Psoas muscle (tissue), 8 donors: ENCODE measurements around the gene MESP1. TPM values are rescaled to one million over a fixed set of nuclear protein-coding genes. Genes with fewer than 3 reads are reported as not detected.

ENCODE experiments used
- ATAC-seq, 4 donors: fragments of 200-7000 bp; cut with Tn5 transposase; one replicate each; pipeline ENCODE4 v1.9.1; 2020; ENCODE audit warnings: moderate library complexity in 3 of 4, mild to moderate bottlenecking in 2 of 4
- DNase-seq, 2 donors: peaks; one replicate each; pipeline ENCODE4 v3.0.0-alpha.2; 2020
- H3K27ac ChIP-seq: fragments of 200-600 bp; one replicate; pipeline ENCODE4 v1.8.0; 2022
- H3K27me3 ChIP-seq, 3 donors: fragments of 200-600 bp in 1 of 3; one replicate each; pipeline versions ENCODE4 v1.6.1 to v1.8.0; 2013 to 2022; ENCODE audit warnings: low read length in 2 of 3, mild to moderate bottlenecking in 2 of 3, moderate library complexity in 1 of 3; ENCODE audit not compliant: insufficient read depth in 3 of 3
- H3K36me3 ChIP-seq, 2 donors: fragments of 200-600 bp in 1 of 2; one replicate each; pipeline versions ENCODE4 v1.6.1 to v1.8.0; 2013 to 2022; ENCODE audit warnings: low read depth in 1 of 2, mild to moderate bottlenecking in 1 of 2, moderate library complexity in 1 of 2; ENCODE audit not compliant: insufficient read depth in 1 of 2
- H3K4me1 ChIP-seq: fragments of 200-600 bp; one replicate; pipeline ENCODE4 v1.8.0; 2022
- H3K4me3 ChIP-seq: fragments of 200-600 bp; one replicate; pipeline ENCODE4 v1.8.0; 2022; ENCODE audit warnings: mild to moderate bottlenecking
- H3K9me3 ChIP-seq: fragments of 200-600 bp; one replicate; pipeline ENCODE4 v1.8.0; 2022
- CTCF ChIP-seq: fragments of 200-600 bp; IDR thresholded peaks from one replicate; pipeline ENCODE4 v1.8.0; 2022; ENCODE audit warnings: antibody characterized with exemption
- WGBS, 3 donors: extraction: QIAGEN DNeasy Blood & Tissue Kit; methylation state at CpG; one replicate each; pipeline versions ENCODE4 v1.1.6 to v1.1.7; 2013; 5-methylcytosine and 5-hydroxymethylcytosine counted together
- intact Hi-C, 2 donors: fragments of 100-400 bp; cut with DNase I; formaldehyde crosslinking; loops; one replicate each; pipeline versions ENCODE4 v1.11.0 to v1.14.2; 2022
- polyA plus RNA-seq, 3 donors: library from polyadenylated mRNA; stranded (reverse); fragments of 200-250 nt; gene quantifications; one replicate each; pipeline ENCODE4 v1.2.3, GENCODE V29; 2013
- total RNA-seq, 4 donors: library from RNA; stranded (reverse); fragmentation: NEBNext Ultra II Directional in 2 of 4; extraction: Animal tissue kit (Norgen Biotek cat#: 25700) in 2 of 4; gene quantifications; one replicate each; pipeline versions ENCODE4 v1.2.1 to v1.2.4, GENCODE V29; 2021 to 2023
- donor health status: healthy with polysubstance abuse.
- donor health status: DM: no; HTN: no; CAD: no; lungs with moderate emphysema.
- donor health status: Bipolar disorder and iron deficiency.
- donor health status: healthy.
- donor health status: DM: yes; HTN: yes; CAD: no.
- donor health status: DM: no; HTN: no; CAD: no.
- donor health status: DM: no; HTN: no; CAD: no.
- donor health status: DM: yes; HTN: yes; CAD: no.

Gene MESP1
- total and polyA plus RNA-seq, 7 donors, result 2.5 to 33.6 (median 11.7) TPM

GRCh38 chr15:89781055-89781454, 30.0 kb upstream of the MESP1 start:
- Histone ChIP-seq H3K27ac (no peak overlapping the region), H3K9me3 (no peaks in the 10 kb centered on the region), H3K4me1 (peaks cover 3% of the 10 kb centered on the region), H3K27me3 (no peaks in the 10 kb centered on the region), H3K36me3 (no peaks in the 10 kb centered on the region), H3K4me3 (no peak overlapping the region)
- intact Hi-C loops, result no loop called here
- WGBS, 3 donors, result 67 to 77% (median 72%) methylated on average over 6 of the region's 6 CpGs
- no peak for DNase-seq
- no peak for ATAC-seq
- no peak for TF ChIP-seq CTCF

GRCh38 chr15:89780601-89781000, 29.6 kb upstream of the MESP1 start:
- no peak for TF ChIP-seq CTCF
- DNase-seq (no peak), ATAC-seq (no peak)
- WGBS, 3 donors, result 72 to 76% (median 75%) methylated on average over 6 of the region's 6 CpGs
- Histone ChIP-seq H3K36me3 (no peaks in the 10 kb centered on the region), H3K27ac (no peak overlapping the region), H3K9me3 (no peaks in the 10 kb centered on the region), H3K27me3 (no peaks in the 10 kb centered on the region), H3K4me1 (peaks cover 5% of the 10 kb centered on the region), H3K4me3 (no peak overlapping the region)
- intact Hi-C loops, result no loop called here

- 84 to 87% (median 85%) methylated on average over 4 of the region's 4 CpGs for WGBS, 3 donors
- Histone ChIP-seq H3K36me3 (no peaks in the 10 kb centered on the region), H3K9me3 (no peaks in the 10 kb centered on the region), H3K4me3 (no peak overlapping the region), H3K27me3 (no peaks in the 10 kb centered on the region), H3K27ac (no peak overlapping the region), H3K4me1 (peaks cover 5% of the 10 kb centered on the region)
- no peak for TF ChIP-seq CTCF
- intact Hi-C loops, result loop anchor here in 1 of 2 donors (5.0 kb wide), 1 partner anchor 53 kb away; no protein-coding TSS in a partner anchor
- DNase-seq (no peak), ATAC-seq (no peak)
These were observed 27.8 kb upstream of the MESP1 start for GRCh38 chr15:89778861-89779260.

- Histone ChIP-seq H3K4me3 (no peak overlapping the region), H3K9me3 (no peaks in the 10 kb centered on the region), H3K36me3 (no peaks in the 10 kb centered on the region), H3K4me1 (peaks cover 5% of the 10 kb centered on the region), H3K27ac (no peak overlapping the region), H3K27me3 (no peaks in the 10 kb centered on the region)
- no peak for TF ChIP-seq CTCF
- no peak for ATAC-seq
- DNase-seq, result no peak
- intact Hi-C loops, result loop anchor here in 1 of 2 donors (5.0 kb wide), 1 partner anchor 54 kb away; no protein-coding TSS in a partner anchor
- WGBS, 3 donors, result 64 to 70% (median 68%) methylated on average over 10 of the region's 10 CpGs
These were observed 26.8 kb upstream of the MESP1 start for GRCh38 chr15:89777782-89778380.
